Measurements from ENCODE around the gene PREX1. TPM values are rescaled to one million over a fixed set of nuclear protein-coding genes. Genes with fewer than 3 reads are reported as not detected.

PREX1 gene
- total RNA-seq, 4 donors from 2014 or later = 9.9 to 150 (median 18.4) TPM

DNA sequence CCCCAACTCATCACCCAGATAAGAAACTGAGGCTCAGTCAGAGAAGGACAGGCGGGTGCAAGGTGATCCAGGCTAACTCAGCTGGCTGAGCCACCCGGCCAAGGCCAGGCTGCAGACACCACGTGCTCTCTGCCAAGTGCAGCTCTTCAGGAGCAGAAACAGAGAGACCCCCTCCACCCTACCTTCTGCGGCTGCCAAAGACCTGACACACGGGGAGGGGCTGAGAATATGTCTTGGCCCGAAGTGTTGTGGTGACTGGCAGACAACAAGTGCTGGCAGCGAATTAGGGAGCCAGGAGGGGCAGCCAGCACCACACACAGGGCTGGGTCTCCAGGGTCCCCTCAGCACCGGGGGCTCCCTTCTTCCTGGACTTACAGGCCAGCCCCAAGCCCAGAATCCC is 22.5 kb downstream of the PREX1 start:
- Histone ChIP-seq H3K36me3 (no peaks in the 10 kb centered on the region), H3K27ac (no peak overlapping the region), H3K4me1 (peaks cover 0 to 8% (median 0%) of the 10 kb centered on the region in 4 donors), H3K4me3 (no peak overlapping the region), H3K9me3 (no peaks in the 10 kb centered on the region), H3K27me3 (no peaks in the 10 kb centered on the region)
- no peak for DNase-seq
- no peak for TF ChIP-seq POLR2A (IDR thresholded peaks at IDR 0.05)
- TF ChIP-seq, protein P1, sequence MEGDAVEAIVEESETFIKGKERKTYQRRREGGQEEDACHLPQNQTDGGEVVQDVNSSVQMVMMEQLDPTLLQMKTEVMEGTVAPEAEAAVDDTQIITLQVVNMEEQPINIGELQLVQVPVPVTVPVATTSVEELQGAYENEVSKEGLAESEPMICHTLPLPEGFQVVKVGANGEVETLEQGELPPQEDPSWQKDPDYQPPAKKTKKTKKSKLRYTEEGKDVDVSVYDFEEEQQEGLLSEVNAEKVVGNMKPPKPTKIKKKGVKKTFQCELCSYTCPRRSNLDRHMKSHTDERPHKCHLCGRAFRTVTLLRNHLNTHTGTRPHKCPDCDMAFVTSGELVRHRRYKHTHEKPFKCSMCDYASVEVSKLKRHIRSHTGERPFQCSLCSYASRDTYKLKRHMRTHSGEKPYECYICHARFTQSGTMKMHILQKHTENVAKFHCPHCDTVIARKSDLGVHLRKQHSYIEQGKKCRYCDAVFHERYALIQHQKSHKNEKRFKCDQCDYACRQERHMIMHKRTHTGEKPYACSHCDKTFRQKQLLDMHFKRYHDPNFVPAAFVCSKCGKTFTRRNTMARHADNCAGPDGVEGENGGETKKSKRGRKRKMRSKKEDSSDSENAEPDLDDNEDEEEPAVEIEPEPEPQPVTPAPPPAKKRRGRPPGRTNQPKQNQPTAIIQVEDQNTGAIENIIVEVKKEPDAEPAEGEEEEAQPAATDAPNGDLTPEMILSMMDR (IDR thresholded peaks at IDR 0.05) = no peak

DNA sequence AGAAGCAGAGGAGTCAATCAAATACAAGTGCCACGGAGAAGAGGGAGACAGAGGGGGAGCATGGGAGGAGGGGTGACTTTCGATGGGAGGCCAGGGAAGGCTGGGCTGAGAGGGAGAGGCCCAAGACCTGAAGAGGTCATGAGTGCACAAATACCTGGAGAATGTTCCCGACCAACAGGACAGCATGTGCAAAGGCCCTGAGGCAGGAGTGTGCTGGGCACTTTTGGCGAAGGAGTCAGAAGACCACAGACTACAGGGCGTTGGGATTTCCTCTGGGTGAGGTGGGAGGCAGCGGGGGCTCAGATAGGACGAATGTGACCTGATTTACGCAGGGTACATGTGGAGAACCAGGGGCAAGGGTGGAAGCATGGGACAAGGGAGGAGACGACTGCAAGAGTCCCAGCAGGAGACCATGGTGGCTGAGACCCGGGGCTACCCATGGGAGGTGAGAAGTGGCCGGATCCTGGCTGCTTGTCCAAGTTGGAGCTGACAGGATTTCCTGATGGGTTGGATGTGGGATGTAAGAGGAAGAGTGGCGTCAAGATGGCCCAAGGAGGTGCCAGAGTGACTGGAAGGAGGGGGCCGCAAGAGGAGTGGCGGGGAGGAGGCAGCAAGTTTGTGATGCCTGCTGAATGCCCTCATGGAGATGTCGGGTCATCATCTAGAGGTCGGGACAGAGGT is 23.4 kb downstream of the PREX1 start:
- TF ChIP-seq, protein P1 (IDR thresholded peaks at IDR 0.05) = no peak
- TF ChIP-seq POLR2A (IDR thresholded peaks at IDR 0.05) = no peak
- Histone ChIP-seq H3K4me1 (peaks cover 0 to 11% (median 1%) of the 10 kb centered on the region in 4 donors), H3K27me3 (no peaks in the 10 kb centered on the region), H3K36me3 (no peaks in the 10 kb centered on the region), H3K4me3 (no peak overlapping the region), H3K27ac (no peak overlapping the region), H3K9me3 (no peaks in the 10 kb centered on the region)
- DNase-seq = peak in 1 of 3 donors; percentile 36

DNA sequence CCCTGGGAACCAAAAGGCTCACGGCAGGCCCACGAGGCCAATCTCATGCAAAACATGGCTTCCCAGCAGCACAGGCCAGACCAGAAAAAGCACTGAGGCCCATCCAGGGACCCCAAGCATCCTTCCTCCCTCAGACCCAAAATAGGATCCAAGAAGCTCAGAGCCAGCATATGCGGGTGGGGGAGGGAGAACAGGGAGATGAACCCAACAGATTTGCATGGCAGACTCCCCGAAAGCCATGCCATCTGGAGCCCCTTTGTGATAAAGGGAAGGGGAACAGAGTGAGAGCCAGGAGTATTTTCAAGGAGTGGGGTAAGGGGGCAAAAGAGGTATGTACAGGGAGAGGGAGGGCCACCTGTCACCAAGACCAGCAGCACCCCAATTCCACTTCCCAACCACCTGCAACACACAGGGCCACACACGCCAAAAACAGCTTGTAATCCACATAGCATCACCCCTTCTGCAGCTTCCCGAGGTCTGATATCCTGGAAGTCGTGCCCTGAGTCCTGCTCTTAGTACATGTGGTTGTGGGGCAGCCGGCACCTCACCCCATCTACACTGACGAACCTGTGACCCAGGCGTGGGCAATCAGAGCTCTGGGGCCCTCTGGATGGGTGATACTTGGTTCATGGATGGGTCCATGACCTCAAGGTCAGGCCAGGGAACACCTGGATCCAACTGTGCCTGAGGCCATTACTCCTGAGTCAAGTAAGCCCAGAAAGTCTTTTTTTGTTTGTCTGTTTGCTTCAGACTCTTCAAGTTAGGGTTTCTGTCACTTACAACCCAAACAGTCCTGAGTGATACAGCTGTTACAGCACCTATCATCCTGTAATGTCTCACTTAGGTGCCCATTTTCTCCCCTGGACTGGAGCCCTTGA is 24.4 kb downstream of the PREX1 start:
- H3K27ac ChIP-seq = no peak overlapping the region
- no peaks in the 10 kb centered on the region for H3K9me3 ChIP-seq
- H3K4me1 ChIP-seq = peaks cover 0 to 14% (median 3%) of the 10 kb centered on the region in 4 donors
- TF ChIP-seq, protein P1 (IDR thresholded peaks at IDR 0.05) = no peak
- TF ChIP-seq POLR2A (IDR thresholded peaks at IDR 0.05) = no peak
- no peak overlapping the region for H3K4me3 ChIP-seq
- DNase-seq = peak in 1 of 3 donors; percentile 22
- no peaks in the 10 kb centered on the region for H3K36me3 ChIP-seq
- H3K27me3 ChIP-seq = no peaks in the 10 kb centered on the region

DNA sequence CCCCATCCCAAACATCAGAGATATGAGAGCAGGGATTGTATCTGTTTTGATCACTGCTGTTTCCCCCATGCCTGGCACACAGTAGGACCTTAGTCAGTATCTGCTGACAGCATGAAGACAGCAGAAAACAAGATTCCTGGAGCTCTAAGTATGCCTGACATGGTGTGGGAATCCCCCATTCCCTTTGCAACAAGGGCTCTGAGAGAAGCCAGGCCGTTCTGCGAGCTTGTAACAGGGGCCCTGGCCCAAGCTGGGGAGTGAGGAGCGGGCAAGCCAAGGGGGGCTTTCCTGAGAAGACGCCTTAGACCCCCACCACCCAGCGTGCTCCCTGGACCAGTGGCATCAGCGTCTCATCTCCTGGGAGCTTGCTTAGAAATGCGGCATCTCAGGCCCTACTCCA is 25.2 kb downstream of the PREX1 start:
- H3K27me3 ChIP-seq = no peaks in the 10 kb centered on the region
- H3K36me3 ChIP-seq = no peaks in the 10 kb centered on the region
- no peaks in the 10 kb centered on the region for H3K9me3 ChIP-seq
- H3K27ac ChIP-seq = no peak overlapping the region
- peak in 1 of 3 donors; percentile 29 for DNase-seq
- H3K4me3 ChIP-seq = no peak overlapping the region
- peaks cover 0 to 14% (median 6%) of the 10 kb centered on the region in 4 donors for H3K4me1 ChIP-seq
- TF ChIP-seq, protein P1 (IDR thresholded peaks at IDR 0.05) = no peak
- TF ChIP-seq POLR2A (IDR thresholded peaks at IDR 0.05) = no peak

DNA sequence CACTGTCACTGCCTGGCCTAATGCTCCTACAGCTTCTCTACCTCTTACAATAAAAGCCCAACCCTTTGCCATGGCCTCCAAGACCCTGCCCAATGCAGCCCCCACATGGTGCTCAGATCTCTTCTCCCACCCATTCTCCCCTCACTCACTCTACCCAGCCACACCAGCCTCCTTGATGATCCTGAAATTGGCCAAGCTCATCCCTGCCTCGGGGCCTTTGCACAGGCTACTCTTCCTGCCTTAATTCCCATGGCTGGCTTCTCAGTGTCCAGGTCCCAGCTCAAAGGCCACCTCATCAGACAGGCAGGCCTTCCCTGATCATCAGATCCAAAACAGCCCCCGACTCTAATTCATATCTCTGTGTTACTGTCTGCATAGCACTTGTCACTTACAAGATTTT is 25.6 kb downstream of the PREX1 start:
- no peak for TF ChIP-seq POLR2A (IDR thresholded peaks at IDR 0.05)
- TF ChIP-seq, protein P1 (IDR thresholded peaks at IDR 0.05) = no peak
- DNase-seq = peak in 1 of 3 donors; percentile 7
- H3K36me3 ChIP-seq = no peaks in the 10 kb centered on the region
- H3K27ac ChIP-seq = no peak overlapping the region
- H3K9me3 ChIP-seq = no peaks in the 10 kb centered on the region
- peaks cover 0 to 14% (median 8%) of the 10 kb centered on the region in 4 donors for H3K4me1 ChIP-seq
- no peak overlapping the region for H3K4me3 ChIP-seq
- no peaks in the 10 kb centered on the region for H3K27me3 ChIP-seq
